ENCODE results near the gene HIVEP3. TPM values are rescaled to one million over a fixed set of nuclear protein-coding genes. Genes with fewer than 3 reads are reported as not detected.

The HIVEP3 gene
- total RNA-seq, 1 donor from 2014 or later: 1.2 TPM

GRCh38 chr1:41900603-41901444, 17.9 kb downstream of the HIVEP3 start:
- Mint-ChIP-seq H3K4me3 (no peak overlapping the region), H3K4me1 (peaks cover 45% of the 10 kb centered on the region), H3K27ac (ENCODE audit: unreplicated experiment) (no peak overlapping the region), H3K36me3 (ENCODE audit: low read depth) (no peaks in the 10 kb centered on the region), H3K9me3 (no peaks in the 10 kb centered on the region), H3K27me3 (ENCODE audit: low read depth) (no peaks in the 10 kb centered on the region)
- TF ChIP-seq CTCF (conservative IDR thresholded peaks at IDR 0.05): no peak
- DNase-seq (ENCODE audit: low read depth, low spot score): no peak

DNA sequence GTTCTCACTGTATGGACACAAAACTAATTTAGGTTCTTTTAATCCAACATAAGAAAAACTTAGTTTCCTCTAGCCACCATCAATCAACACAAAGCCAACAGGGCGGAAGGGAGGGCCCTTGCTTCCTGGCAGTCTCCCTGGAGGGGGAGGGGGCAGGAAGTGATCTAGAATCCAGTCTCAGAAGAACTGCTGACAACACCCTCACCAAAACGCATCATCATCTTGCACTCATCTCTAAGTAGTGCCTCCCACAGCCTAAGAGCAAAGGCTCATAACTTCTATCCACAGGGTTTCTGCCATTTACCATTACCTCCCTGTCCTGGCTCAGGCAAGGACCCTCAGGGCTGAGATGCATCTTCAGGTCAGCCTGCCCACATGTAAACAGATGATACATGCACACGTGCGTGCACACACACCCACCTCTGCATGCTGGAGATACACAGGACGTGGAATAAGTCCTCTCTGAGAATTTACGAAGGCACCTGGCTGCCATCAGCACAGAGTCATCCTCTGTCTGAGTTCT, 20.5 kb downstream of the HIVEP3 start:
- no peaks in the 10 kb centered on the region for H3K27me3 Mint-ChIP-seq (ENCODE audit: low read depth)
- no peak for DNase-seq (ENCODE audit: low read depth, low spot score)
- H3K4me3 Mint-ChIP-seq: no peak overlapping the region
- no peak overlapping the region for H3K27ac Mint-ChIP-seq (ENCODE audit: unreplicated experiment)
- H3K9me3 Mint-ChIP-seq: no peaks in the 10 kb centered on the region
- no peaks in the 10 kb centered on the region for H3K36me3 Mint-ChIP-seq (ENCODE audit: low read depth)
- no peak for TF ChIP-seq CTCF (conservative IDR thresholded peaks at IDR 0.05)
- H3K4me1 Mint-ChIP-seq: peaks cover 37% of the 10 kb centered on the region

DNA sequence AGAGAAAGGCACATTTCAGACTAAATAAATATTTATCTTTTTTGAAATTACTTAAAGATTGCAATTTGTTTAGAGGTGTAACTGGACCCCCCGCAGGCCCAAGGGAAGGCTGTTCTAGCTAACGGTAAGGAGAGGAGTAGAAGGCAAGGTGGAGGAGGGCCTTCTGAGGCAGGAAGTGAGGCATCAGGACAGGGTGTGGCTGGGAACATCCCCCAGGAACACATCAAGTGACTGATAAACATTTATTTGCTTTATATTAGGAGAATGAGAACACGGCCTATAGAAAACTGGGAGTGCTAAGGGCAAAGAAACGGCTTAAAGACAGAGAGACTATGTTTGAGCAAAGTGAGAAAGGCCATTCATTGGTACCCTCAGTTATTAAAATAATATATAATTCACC, 23.2 kb downstream of the HIVEP3 start:
- Mint-ChIP-seq H3K36me3 (ENCODE audit: low read depth) (no peaks in the 10 kb centered on the region), H3K4me3 (no peak overlapping the region), H3K27me3 (ENCODE audit: low read depth) (no peaks in the 10 kb centered on the region), H3K4me1 (peaks cover 20% of the 10 kb centered on the region), H3K9me3 (no peaks in the 10 kb centered on the region), H3K27ac (ENCODE audit: unreplicated experiment) (no peak overlapping the region)
- DNase-seq (ENCODE audit: low read depth, low spot score): no peak
- TF ChIP-seq CTCF (conservative IDR thresholded peaks at IDR 0.05): no peak

DNA sequence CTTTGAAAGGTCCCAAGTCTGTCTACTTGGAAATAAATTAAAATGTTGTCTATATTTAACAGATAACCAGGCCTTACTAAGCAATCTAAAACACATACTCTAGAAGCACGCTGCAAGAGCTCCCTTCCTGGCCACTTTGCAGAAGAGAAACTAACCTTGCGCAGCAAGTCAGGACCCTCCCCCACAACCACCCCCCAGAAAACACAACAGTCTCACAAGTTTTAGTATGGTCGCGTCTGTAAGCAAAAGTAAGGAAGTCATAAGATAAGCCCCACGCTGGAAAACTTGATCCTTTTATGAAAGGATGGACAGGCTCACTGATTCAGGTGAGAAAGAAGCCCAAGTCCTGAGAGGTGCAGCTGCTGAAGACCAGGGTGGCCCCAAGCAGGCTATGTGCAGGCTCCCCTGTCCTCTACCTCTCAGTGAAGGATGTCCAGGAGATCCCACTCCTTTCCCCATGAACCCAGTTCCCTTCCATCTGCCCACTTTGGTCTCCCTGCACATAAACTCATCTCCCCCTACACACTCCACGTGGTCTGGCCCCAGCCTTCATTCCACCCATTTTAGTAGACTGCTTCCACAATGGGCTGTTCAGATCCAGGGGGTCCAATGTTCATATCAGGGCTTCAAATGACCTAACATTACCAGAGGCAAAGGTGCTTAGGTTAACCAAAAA, 23.8 kb downstream of the HIVEP3 start:
- H3K9me3 Mint-ChIP-seq: no peaks in the 10 kb centered on the region
- no peaks in the 10 kb centered on the region for H3K27me3 Mint-ChIP-seq (ENCODE audit: low read depth)
- H3K4me1 Mint-ChIP-seq: peaks cover 20% of the 10 kb centered on the region
- no peak overlapping the region for H3K4me3 Mint-ChIP-seq
- H3K27ac Mint-ChIP-seq (ENCODE audit: unreplicated experiment): no peak overlapping the region
- no peak for TF ChIP-seq CTCF (conservative IDR thresholded peaks at IDR 0.05)
- DNase-seq (ENCODE audit: low read depth, low spot score): no peak
- H3K36me3 Mint-ChIP-seq (ENCODE audit: low read depth): no peaks in the 10 kb centered on the region

DNA sequence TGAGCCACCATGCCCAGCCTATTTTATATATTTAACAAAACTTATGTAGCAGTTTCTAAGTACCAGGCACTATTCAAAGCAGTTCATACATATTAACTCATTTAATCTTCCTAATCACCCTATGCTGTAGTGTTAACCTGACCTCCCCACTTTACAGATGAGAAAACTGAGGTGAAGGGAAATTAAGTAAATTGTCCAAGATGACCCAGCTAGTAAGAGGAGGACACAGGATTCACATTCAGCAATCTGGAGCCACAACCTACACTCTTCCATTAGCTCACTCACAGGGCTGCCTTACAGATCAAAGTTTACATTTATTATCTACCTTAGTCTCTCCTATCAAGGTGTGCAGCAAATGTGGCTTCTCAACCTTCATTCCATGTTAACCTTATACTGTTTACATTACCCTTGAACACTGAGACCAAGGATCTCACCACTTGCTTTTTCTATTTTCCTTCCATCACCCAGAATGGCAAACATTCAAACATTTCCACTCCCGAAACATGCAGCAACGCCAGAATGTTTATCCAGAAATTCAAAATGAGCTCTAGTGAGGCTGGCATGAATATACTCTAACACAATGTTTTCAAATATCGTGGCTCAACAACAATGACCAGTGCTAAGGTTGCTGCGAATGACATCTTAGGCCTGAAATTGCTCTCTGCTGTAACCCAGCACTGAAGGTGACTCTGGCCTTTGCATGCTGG, 24.5 kb downstream of the HIVEP3 start:
- Mint-ChIP-seq H3K36me3 (ENCODE audit: low read depth) (no peaks in the 10 kb centered on the region), H3K27ac (ENCODE audit: unreplicated experiment) (no peak overlapping the region), H3K27me3 (ENCODE audit: low read depth) (no peaks in the 10 kb centered on the region), H3K4me3 (no peak overlapping the region), H3K9me3 (no peaks in the 10 kb centered on the region), H3K4me1 (peaks cover 20% of the 10 kb centered on the region)
- no peak for DNase-seq (ENCODE audit: low read depth, low spot score)
- no peak for TF ChIP-seq CTCF (conservative IDR thresholded peaks at IDR 0.05)

Data from neural crest cell (in vitro differentiated cells).